Gastroesophageal sphincter (tissue), 4 donors: ENCODE data around the gene FBH1. TPM values are rescaled to one million over a fixed set of nuclear protein-coding genes. Genes with fewer than 3 reads are reported as not detected.

Source experiments
- ATAC-seq: fragments of 150-250 bp; one replicate; pipeline ENCODE4 v1.9.1; 2016; ENCODE audit warnings: mild to moderate bottlenecking, moderate library complexity
- H3K27ac ChIP-seq, 4 donors: fragments of 200-600 bp; sonication (generic) in 3 of 4; 1 replicate in 3 of 4; 2 replicates in 1 of 4; pipeline ENCODE4 v1.5.1; 2016 to 2019
- H3K27me3 ChIP-seq: fragments of 200-600 bp; sonication (generic); one replicate; pipeline ENCODE4 v1.5.1; 2019
- H3K36me3 ChIP-seq, 2 donors: fragments of 200-600 bp; sonication (generic); one replicate each; pipeline ENCODE4 v1.5.1; 2019; ENCODE audit warnings: control low read depth in 1 of 2
- H3K4me1 ChIP-seq, 3 donors: fragments of 200-600 bp; sonication (generic); 1 replicate in 2 of 3; 2 replicates in 1 of 3; pipeline ENCODE4 v1.5.1; 2016 to 2019; ENCODE audit warnings: control low read depth in 2 of 3
- H3K4me3 ChIP-seq, 2 donors: fragments of 200-600 bp; sonication (generic); one replicate each; pipeline ENCODE4 v1.5.1; 2019; ENCODE audit warnings: mild to moderate bottlenecking in 1 of 2, moderate library complexity in 1 of 2
- H3K9me3 ChIP-seq, 3 donors: fragments of 200-600 bp; sonication (generic); one replicate each; pipeline ENCODE4 v1.5.1; 2017 to 2019; ENCODE audit warnings: control low read depth in 2 of 3
- EP300 ChIP-seq: sonication (generic); formaldehyde crosslinking; IDR thresholded peaks from one replicate; pipeline ENCODE4 v1.6.1; 2017; ENCODE audit warnings: antibody characterized with exemption, mild to moderate bottlenecking
- POLR2A ChIP-seq, 2 donors: fragments of 450-650 bp; IDR thresholded peaks; one replicate each; pipeline ENCODE4 v1.6.1; 2017; ENCODE audit warnings: antibody characterized with exemption in 2 of 2, mild to moderate bottlenecking in 2 of 2, moderate library complexity in 1 of 2
- POLR2AphosphoS5 ChIP-seq: sonication (generic); formaldehyde crosslinking; IDR thresholded peaks from one replicate; pipeline ENCODE4 v1.6.1; 2017; ENCODE audit warnings: antibody characterized with exemption
- WGBS, 2 donors: methylation state at CpG; one replicate each; pipeline ENCODE4 v1.1.5; 2018; ENCODE audit warnings: low coverage in 1 of 2; 5-methylcytosine and 5-hydroxymethylcytosine counted together
- total RNA-seq, 4 donors: library from RNA; depleted of rRNA; stranded (reverse); fragments of >200 nt; gene quantifications; one replicate each; pipeline ENCODE4 v1.1.0, GENCODE V29; 2016
- TF ChIP-seq, protein P1 (sequence below), 4 experiments: fragments of 200-600 bp in 2 of 4; fragments of 450-650 bp in 2 of 4; sonication (generic) in 1 of 4; IDR thresholded peaks; one replicate each; pipeline ENCODE4 v1.5.1; 2017 to 2019; ENCODE audit warnings: antibody characterized with exemption in 4 of 4, mild to moderate bottlenecking in 2 of 4, moderate library complexity in 2 of 4

Gene FBH1
- total RNA-seq, 4 donors from 2014 or later = 76.2 to 108 (median 98.5) TPM

DNA sequence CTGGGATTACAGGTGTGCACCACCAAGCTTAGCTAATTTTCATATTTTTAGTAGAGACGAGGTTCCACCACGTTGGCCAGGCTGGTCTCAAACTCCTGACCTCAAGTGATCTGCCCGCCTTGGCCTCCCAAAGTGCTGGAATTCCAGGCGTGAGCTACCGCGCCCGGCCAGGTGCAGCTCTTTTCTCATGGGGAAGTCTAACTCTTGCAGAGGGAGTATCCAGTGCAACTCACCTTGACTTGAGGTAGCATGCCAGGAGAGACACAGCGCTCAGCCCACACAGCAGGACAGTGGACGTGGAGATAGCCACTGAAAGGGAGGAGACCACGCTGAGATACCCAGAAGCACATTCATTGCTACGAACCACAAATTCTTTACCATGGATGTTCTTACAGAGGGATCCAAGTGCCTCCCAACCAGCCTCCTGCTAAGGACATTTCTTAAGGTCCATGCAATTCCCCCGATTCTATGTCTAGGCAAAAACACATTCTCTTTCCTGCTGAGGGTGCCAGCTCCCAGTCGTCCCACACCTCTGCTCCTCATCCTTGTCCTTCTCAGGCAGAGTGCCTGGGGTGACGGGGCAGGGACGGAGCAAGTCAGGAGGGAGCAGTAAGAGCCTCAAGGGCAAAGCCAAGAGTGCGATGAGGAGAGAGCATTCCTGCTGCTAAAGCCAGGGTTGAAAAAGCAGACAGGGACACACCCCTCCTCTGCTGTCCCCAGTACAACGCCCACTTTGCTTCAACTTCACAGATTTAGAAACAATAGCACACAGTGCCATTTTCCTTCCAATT, 66.3 kb downstream of the FBH1 start:
- no peak for ATAC-seq
- H3K4me3 ChIP-seq = no peak overlapping the region
- peaks cover 0 to 1% (median 0%) of the 10 kb centered on the region in 3 donors for H3K4me1 ChIP-seq
- no peak overlapping the region for H3K27ac ChIP-seq
- peaks cover 0 to 43% of the 10 kb centered on the region in 2 donors for H3K36me3 ChIP-seq
- no peak for TF ChIP-seq EP300
- TF ChIP-seq, protein P1, sequence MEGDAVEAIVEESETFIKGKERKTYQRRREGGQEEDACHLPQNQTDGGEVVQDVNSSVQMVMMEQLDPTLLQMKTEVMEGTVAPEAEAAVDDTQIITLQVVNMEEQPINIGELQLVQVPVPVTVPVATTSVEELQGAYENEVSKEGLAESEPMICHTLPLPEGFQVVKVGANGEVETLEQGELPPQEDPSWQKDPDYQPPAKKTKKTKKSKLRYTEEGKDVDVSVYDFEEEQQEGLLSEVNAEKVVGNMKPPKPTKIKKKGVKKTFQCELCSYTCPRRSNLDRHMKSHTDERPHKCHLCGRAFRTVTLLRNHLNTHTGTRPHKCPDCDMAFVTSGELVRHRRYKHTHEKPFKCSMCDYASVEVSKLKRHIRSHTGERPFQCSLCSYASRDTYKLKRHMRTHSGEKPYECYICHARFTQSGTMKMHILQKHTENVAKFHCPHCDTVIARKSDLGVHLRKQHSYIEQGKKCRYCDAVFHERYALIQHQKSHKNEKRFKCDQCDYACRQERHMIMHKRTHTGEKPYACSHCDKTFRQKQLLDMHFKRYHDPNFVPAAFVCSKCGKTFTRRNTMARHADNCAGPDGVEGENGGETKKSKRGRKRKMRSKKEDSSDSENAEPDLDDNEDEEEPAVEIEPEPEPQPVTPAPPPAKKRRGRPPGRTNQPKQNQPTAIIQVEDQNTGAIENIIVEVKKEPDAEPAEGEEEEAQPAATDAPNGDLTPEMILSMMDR (IDR thresholded peaks at IDR 0.05) = no peak
- no peaks in the 10 kb centered on the region for H3K9me3 ChIP-seq
- H3K27me3 ChIP-seq = no peaks in the 10 kb centered on the region
- WGBS, 2 donors = 77 to 88% methylated on average over 4 to 8 of the region's 17 CpGs

DNA sequence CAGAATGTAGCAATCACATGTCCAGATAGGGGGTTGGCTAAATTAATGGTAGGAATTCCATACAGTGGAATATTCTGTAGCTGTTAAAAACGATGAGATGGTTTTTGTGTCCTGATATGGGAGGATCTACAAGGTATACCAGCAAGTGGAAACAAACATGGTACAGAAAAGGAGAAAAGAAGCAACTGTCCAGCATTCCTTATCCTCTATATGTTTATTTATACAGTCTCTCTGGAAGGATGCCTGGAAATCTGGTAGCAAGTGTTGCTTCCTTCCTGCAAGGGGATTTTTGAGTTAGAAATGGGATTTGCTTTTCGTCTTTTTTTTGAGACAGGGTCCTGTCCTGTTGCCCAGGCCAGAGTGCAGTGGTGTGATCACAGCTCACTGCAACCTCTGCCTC, 68.0 kb downstream of the FBH1 start:
- WGBS, 2 donors = 29 to 59% methylated on average over 2 of the region's 2 CpGs
- Histone ChIP-seq H3K27me3 (no peaks in the 10 kb centered on the region), H3K36me3 (peaks cover 0 to 46% of the 10 kb centered on the region in 2 donors), H3K9me3 (no peaks in the 10 kb centered on the region), H3K4me3 (no peak overlapping the region), H3K4me1 (no peaks in the 10 kb centered on the region), H3K27ac (no peak overlapping the region)
- ATAC-seq = no peak
- TF ChIP-seq EP300 = no peak
- no peak for TF ChIP-seq POLR2AphosphoS5
- no peak for TF ChIP-seq POLR2A (IDR thresholded peaks at IDR 0.05)
- TF ChIP-seq, protein P1 (IDR thresholded peaks at IDR 0.05) = no peak

DNA sequence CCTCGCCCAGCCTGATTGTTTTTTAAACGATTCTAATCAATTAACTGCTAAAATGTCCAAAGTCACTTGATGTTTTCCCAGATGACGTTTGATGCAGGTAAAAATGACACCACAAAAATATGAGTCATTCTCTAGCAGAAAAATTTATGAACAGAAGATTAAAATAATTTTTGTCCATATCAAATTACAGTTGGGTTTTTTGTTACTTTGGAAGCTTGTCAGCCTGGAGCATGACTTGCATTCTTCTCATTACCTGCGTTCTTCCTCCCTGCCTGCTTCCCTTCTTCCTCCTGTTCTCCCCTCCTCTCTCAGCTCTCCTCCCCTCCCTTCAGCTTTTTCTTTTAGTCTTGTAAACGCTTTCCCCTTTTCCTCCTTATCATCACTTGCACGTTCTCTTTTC, 68.6 kb downstream of the FBH1 start:
- H3K27me3 ChIP-seq = no peaks in the 10 kb centered on the region
- no peaks in the 10 kb centered on the region for H3K9me3 ChIP-seq
- no peak for ATAC-seq
- H3K27ac ChIP-seq = no peak overlapping the region
- H3K4me1 ChIP-seq = no peaks in the 10 kb centered on the region
- no peak overlapping the region for H3K4me3 ChIP-seq
- TF ChIP-seq POLR2AphosphoS5 (no peak), POLR2A (IDR thresholded peaks at IDR 0.05) (no peak), EP300 (no peak)
- TF ChIP-seq, protein P1 (IDR thresholded peaks at IDR 0.05) = no peak
- 58 to 75% methylated on average over 4 to 6 of the region's 6 CpGs for WGBS, 2 donors
- peaks cover 0 to 50% of the 10 kb centered on the region in 2 donors for H3K36me3 ChIP-seq

DNA sequence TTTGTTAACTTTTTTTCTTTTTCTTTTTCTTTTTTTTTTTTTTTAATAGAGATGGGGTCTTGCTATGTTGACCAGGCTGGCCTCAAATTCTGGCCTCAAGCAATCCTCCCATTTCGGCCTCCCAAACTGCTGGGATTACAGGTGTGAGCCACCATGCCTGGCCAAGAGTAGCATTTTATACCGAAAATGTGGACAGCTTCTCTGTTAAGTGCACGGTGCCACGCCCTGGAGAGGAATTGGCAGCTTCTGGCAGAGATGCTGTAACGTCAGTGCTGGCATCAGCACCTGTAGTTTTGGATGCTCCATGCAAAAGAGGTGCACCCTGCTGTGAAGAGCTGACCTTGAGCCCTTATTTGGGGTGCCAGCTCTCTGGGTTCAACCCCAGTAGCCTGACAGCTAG, 69.1 kb downstream of the FBH1 start:
- peaks cover 0 to 52% of the 10 kb centered on the region in 2 donors for H3K36me3 ChIP-seq
- no peaks in the 10 kb centered on the region for H3K27me3 ChIP-seq
- no peak for ATAC-seq
- no peak for TF ChIP-seq POLR2A (IDR thresholded peaks at IDR 0.05)
- WGBS, 2 donors = 100% methylated on average over 1 to 2 of the region's 5 CpGs
- no peaks in the 10 kb centered on the region for H3K9me3 ChIP-seq
- H3K4me3 ChIP-seq = no peak overlapping the region
- no peaks in the 10 kb centered on the region for H3K4me1 ChIP-seq
- no peak overlapping the region for H3K27ac ChIP-seq

DNA sequence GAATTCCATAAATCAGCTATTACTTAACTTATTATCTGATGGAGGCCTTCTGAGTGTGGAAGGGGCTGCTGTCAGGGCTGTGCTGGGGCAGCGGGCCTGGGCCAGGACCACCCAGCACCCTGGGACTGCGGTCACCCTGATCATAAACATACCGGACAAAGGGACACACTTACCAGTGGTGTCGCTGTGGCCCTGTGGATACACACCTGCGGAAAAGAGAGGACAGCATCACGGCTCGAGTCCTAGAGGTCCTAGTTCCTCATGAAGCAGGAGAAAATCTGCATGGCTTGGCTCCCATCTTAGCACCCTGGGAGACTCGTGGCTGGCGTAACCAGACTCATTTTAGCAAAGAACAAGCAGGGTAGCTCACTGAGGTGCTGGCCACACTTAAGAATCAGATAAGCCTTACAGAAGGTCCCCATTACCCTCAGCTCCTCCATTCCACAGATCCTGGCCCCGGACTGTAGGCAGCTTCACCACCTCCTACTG, 69.6 kb downstream of the FBH1 start:
- TF ChIP-seq, protein P1 (IDR thresholded peaks at IDR 0.05) = no peak
- no peak for ATAC-seq

More for the DNA sequence above, 69.6 kb downstream of the FBH1 start:
- H3K4me3 ChIP-seq = no peak overlapping the region
- no peak overlapping the region for H3K27ac ChIP-seq
- no peaks in the 10 kb centered on the region for H3K4me1 ChIP-seq
- H3K36me3 ChIP-seq = peaks cover 0 to 57% of the 10 kb centered on the region in 2 donors
- no peaks in the 10 kb centered on the region for H3K27me3 ChIP-seq
- WGBS, 2 donors = 72 to 77% methylated on average over 5 to 7 of the region's 10 CpGs
- H3K9me3 ChIP-seq = no peaks in the 10 kb centered on the region
